Kidney (tissue), 14 donors: ENCODE measurements around the gene WDR70. TPM values are rescaled to one million over a fixed set of nuclear protein-coding genes. Genes with fewer than 3 reads are reported as not detected.
A peak's percentile ranks its signal among the peaks of the same experiment; 100 is the strongest.
"Not testable (repeated sequence)": the region's sequence is repeated elsewhere in the genome, so short reads cannot be mapped to it uniquely, and the experiment has no call there.

ENCODE experiments used
- DNase-seq, 5 donors: peaks; one replicate each; pipeline ENCODE4 v3.0.0-alpha.2; 2013 to 2020
- FAIRE-seq: peaks from 2 replicates; lab custom pipeline; 2012; peaks lifted over from hg19 to GRCh38; lab: Jason Lieb, UNC
- H3K27ac ChIP-seq, 2 donors: one replicate each; pipeline ENCODE4 v1.7.0; 2013; ENCODE audit warnings: low read depth in 2 of 2, low read length in 2 of 2, inconsistent platforms in 1 of 2
- H3K27me3 ChIP-seq: one replicate; pipeline ENCODE4 v1.7.1; 2013; ENCODE audit warnings: low read length, inconsistent platforms; ENCODE audit not compliant: control insufficient read depth, insufficient read depth
- H3K36me3 ChIP-seq, 3 donors: one replicate each; pipeline versions ENCODE4 v1.7.0 to v1.7.1; 2013; ENCODE audit warnings: low read length in 3 of 3, control low read depth in 1 of 3, inconsistent platforms in 1 of 3; ENCODE audit not compliant: insufficient read depth in 3 of 3, control insufficient read depth in 2 of 3
- H3K4me1 ChIP-seq, 3 donors: one replicate each; pipeline versions ENCODE4 v1.7.0 to v1.7.1; 2013; ENCODE audit warnings: low read length in 3 of 3, inconsistent platforms in 1 of 3, low read depth in 1 of 3; ENCODE audit not compliant: control insufficient read depth in 2 of 3, insufficient read depth in 2 of 3
- H3K4me3 ChIP-seq, 3 donors: one replicate each; pipeline versions ENCODE4 v1.7.0 to v1.8.1; 2013; ENCODE audit warnings: low read length in 3 of 3, control low read depth in 1 of 3, inconsistent platforms in 1 of 3
- H3K9ac ChIP-seq, 3 donors: one replicate each; pipeline versions ENCODE4 v1.7.0 to v1.7.1; 2013; ENCODE audit warnings: low read length in 3 of 3, control low read depth in 1 of 3, inconsistent platforms in 1 of 3
- H3K9me3 ChIP-seq, 3 donors: one replicate each; pipeline versions ENCODE4 v1.7.0 to v1.7.1; 2013; ENCODE audit warnings: low read length in 3 of 3, control low read depth in 1 of 3, inconsistent platforms in 1 of 3; ENCODE audit not compliant: control insufficient read depth in 2 of 3, insufficient read depth in 1 of 3
- intact Hi-C: fragments of 100-400 bp; cut with DNase I; formaldehyde crosslinking; loops from one replicate; pipeline ENCODE4 v1.11.1; 2022
- polyA plus RNA-seq: library from polyadenylated mRNA; stranded (reverse); fragments of 350-450 nt; fragmentation: Illumina TruSeq; extraction: RNeasy Lipid Tissue Mini Kit (QIAGEN cat#74804); gene quantifications from one replicate; pipeline ENCODE4 v1.2.3, GENCODE V29; 2014; ENCODE audit warnings: low read depth, low replicate concordance; ENCODE audit not compliant: insufficient read depth
- total RNA-seq: library from RNA; stranded (reverse); fragmentation: NEBNext Ultra II Directional; extraction: Animal tissue kit (Norgen Biotek cat#: 25700); gene quantifications from one replicate; pipeline ENCODE4 v1.2.1, GENCODE V29; 2021
- TF ChIP-seq, protein P1 (sequence below): IDR thresholded peaks from 3 replicates; pipeline ENCODE4 v1.5.1; 2012; ENCODE audit warnings: mild to moderate bottlenecking, moderate library complexity, borderline replicate concordance; ENCODE audit not compliant: insufficient read depth; ENCODE audit errors: extremely low read depth
- donor health status: control.
- donor health status: control.
- donor health status: control.
- donor health status: control.
- donor health status: control.
- donor health status: DM: yes; HTN: yes; CAD: no.
- donor health status: Normal renal cell carcinoma (clear cell type).

Gene WDR70
- total and polyA plus RNA-seq, 2 donors from 2014 or later: 27.2 to 32.3 TPM

DNA sequence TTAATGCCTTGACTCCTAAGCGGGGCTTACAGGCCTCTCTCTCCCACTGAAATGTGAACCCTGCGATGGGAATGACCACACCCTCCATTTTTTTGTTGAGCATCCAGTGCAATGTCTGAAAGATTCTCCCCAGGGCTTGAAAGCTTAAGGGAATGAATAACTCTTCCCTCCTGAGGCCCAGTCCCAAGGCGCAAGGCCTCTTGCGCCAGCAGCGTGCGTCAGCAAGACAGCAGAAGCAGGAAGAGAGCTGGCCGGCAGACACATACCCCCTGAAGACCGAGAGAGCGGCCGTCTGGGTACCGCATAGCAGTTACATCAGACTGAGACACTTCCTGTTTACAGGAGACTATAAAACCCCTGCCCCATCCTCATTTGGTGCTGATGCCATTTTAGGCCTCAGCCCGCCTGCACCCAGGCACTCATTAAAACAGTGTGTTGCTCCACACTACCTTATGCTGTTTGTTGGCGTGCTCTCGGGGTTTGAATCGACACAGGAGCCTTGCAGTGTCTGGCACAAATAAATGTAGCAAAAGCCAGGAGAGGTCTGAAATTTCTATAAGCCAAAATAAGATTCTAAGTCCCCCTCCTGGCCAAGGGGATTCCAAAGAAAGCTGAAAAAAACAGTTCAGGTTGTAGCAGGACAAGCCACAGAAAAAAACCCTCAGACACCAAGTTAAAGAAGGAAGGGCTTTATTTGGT, 398.5 kb downstream of the WDR70 start:
- no peaks in the 10 kb centered on the region for H3K4me1 ChIP-seq

DNA sequence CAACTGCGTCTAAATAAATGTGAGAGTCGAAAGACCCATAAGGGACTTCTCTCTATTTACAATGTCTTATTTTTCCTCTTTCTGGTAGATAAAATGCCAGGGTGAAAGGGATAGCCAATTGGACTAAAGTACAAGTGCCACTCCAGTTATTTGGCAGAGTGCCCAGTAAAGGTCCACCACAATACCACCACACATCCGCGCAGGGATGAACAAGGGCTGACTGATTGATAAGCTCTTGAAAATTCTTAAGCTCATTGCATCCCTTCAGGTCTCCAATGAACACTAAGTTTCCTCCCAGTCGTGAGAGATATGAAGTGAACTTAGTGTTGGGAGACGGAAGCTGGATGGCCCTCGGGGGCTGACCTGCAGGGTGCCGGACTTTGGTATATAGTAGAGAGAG, 402.3 kb downstream of the WDR70 start:
- H3K36me3 ChIP-seq, H3K9ac ChIP-seq, H3K27ac ChIP-seq, FAIRE-seq, DNase-seq, H3K27me3 ChIP-seq, H3K9me3 ChIP-seq, H3K4me1 ChIP-seq, H3K4me3 ChIP-seq, intact Hi-C loops: not testable (repeated sequence)

More for the DNA sequence above, 398.5 kb downstream of the WDR70 start:
- FAIRE-seq (no peak), DNase-seq (peak in 1 of 5 donors; percentile 9)
- no peaks in the 10 kb centered on the region for H3K27me3 ChIP-seq
- TF ChIP-seq, protein P1, sequence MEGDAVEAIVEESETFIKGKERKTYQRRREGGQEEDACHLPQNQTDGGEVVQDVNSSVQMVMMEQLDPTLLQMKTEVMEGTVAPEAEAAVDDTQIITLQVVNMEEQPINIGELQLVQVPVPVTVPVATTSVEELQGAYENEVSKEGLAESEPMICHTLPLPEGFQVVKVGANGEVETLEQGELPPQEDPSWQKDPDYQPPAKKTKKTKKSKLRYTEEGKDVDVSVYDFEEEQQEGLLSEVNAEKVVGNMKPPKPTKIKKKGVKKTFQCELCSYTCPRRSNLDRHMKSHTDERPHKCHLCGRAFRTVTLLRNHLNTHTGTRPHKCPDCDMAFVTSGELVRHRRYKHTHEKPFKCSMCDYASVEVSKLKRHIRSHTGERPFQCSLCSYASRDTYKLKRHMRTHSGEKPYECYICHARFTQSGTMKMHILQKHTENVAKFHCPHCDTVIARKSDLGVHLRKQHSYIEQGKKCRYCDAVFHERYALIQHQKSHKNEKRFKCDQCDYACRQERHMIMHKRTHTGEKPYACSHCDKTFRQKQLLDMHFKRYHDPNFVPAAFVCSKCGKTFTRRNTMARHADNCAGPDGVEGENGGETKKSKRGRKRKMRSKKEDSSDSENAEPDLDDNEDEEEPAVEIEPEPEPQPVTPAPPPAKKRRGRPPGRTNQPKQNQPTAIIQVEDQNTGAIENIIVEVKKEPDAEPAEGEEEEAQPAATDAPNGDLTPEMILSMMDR: no peak
- H3K27ac ChIP-seq: no peak overlapping the region
- peaks cover 0 to 4% (median 0%) of the 10 kb centered on the region in 3 donors for H3K9me3 ChIP-seq
- intact Hi-C loops: no loop called here
- H3K4me3 ChIP-seq: no peak overlapping the region
- H3K9ac ChIP-seq: no peak overlapping the region
- no peaks in the 10 kb centered on the region for H3K36me3 ChIP-seq

DNA sequence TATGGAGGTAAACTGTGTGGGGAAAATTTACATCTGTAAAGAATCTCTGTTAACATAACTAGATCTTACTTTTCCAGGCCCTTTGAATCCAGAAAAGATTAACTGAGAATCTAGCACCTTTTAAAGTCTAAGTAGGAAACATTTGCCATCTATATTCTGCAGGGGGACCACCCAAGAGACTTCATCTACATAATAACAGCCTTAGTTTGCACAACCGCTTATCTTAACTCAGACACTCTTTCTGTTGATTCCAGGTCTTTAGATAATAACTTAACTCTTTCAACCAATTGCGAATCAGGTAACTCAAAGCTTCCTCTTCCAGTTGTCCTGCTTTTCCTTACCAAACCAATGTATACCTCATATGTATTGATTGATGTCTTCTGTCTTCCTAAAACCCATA, 407.3 kb downstream of the WDR70 start:
- Histone ChIP-seq H3K27me3 (no peaks in the 10 kb centered on the region), H3K36me3 (no peaks in the 10 kb centered on the region), H3K4me3 (no peak overlapping the region), H3K9ac (no peak overlapping the region), H3K27ac (no peak overlapping the region), H3K9me3 (no peaks in the 10 kb centered on the region), H3K4me1 (no peaks in the 10 kb centered on the region)
- TF ChIP-seq, protein P1: no peak
- FAIRE-seq (no peak), DNase-seq (no peak)
- intact Hi-C loops: no loop called here

DNA sequence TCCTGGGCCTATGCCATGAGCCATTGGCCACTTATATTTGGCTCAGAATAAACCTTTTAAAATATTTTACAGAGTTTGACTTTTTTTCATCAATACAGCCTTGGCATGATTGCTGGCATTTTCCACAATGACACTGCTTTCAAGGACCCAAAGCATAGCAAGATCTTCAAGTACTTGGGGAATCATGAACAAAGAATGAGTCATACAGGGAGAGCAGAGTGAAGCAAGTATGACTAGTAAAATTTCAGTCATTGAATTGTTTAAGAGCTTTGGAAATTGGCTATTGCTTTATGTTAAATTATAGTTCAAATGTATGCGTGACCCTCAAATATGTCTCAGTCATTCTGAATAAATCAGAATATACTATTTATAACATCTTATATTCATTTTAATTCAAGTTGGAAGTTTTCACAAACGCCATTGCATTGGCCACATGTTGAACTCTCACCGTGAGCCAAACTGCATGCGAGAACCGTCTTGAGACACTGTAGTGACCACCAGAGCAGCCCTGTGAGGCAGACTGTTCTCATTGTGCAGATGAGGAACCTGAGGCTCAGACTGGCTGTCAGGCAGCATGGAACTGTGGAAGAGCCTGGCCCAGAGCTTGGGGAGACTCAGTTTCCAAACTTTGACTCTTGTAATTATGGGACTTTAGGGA, 407.9 kb downstream of the WDR70 start:
- Histone ChIP-seq H3K36me3 (no peaks in the 10 kb centered on the region), H3K4me1 (no peaks in the 10 kb centered on the region), H3K27me3 (no peaks in the 10 kb centered on the region), H3K27ac (no peak overlapping the region), H3K4me3 (no peak overlapping the region), H3K9ac (no peak overlapping the region), H3K9me3 (no peaks in the 10 kb centered on the region)
- DNase-seq (no peak), FAIRE-seq (no peak)
- intact Hi-C loops: no loop called here
- TF ChIP-seq, protein P1: no peak
